HT-29 (cell line): ENCODE measurements around the gene DUS1L. TPM values are rescaled to one million over a fixed set of nuclear protein-coding genes. Genes with fewer than 3 reads are reported as not detected.

ENCODE experiments used
- DNase-seq: peaks from one replicate; pipeline ENCODE4 v3.0.0-alpha.2; 2015; ENCODE audit warnings: low spot score
- total RNA-seq: library from RNA; depleted of rRNA; stranded (reverse); fragments of >200 nt; shearing (Covaris generic); gene quantifications from 2 replicates; pipeline ENCODE4 v1.2.3, GENCODE V29; 2014

Gene DUS1L
- total RNA-seq, 1 experiment from 2014 or later: 320 TPM

GRCh38 chr17:82087961-82088837 is 22.6 kb upstream of the DUS1L start:
- no peak for DNase-seq

- DNase-seq: no peak
These were observed 21.6 kb upstream of the DUS1L start for GRCh38 chr17:82086941-82087906.

- DNase-seq: no peak
These were observed 20.5 kb upstream of the DUS1L start for GRCh38 chr17:82085931-82086764.

- no peak for DNase-seq
These were observed 19.6 kb upstream of the DUS1L start for GRCh38 chr17:82085031-82085861.

- DNase-seq: no peak
These were observed 18.9 kb upstream of the DUS1L start for GRCh38 chr17:82084373-82085030.

- DNase-seq: no peak
These were observed 18.1 kb upstream of the DUS1L start for GRCh38 chr17:82083533-82084359.

- DNase-seq: no peak
These were observed 17.4 kb upstream of the DUS1L start for GRCh38 chr17:82083009-82083408.

- DNase-seq: no peak
These were observed 16.9 kb upstream of the DUS1L start for GRCh38 chr17:82082456-82082855.

- no peak for DNase-seq
These were observed 16.4 kb upstream of the DUS1L start for GRCh38 chr17:82081966-82082365.

- no peak for DNase-seq
These were observed 15.9 kb upstream of the DUS1L start for GRCh38 chr17:82081546-82081945.

- no peak for DNase-seq
These were observed 15.3 kb upstream of the DUS1L start for GRCh38 chr17:82080789-82081464.

GRCh38 chr17:82080048-82080788 is 14.6 kb upstream of the DUS1L start:
- DNase-seq: no peak

GRCh38 chr17:82079001-82079677 is 13.5 kb upstream of the DUS1L start:
- DNase-seq: no peak

- DNase-seq: no peak
These were observed 12.8 kb upstream of the DUS1L start for GRCh38 chr17:82078433-82078832.

GRCh38 chr17:82077617-82078358 is 12.2 kb upstream of the DUS1L start:
- DNase-seq: no peak

GRCh38 chr17:82076785-82077591 is 11.4 kb upstream of the DUS1L start:
- DNase-seq: no peak
